GM12878 (cell line): Measurements from ENCODE around the gene FGD3. TPM values are rescaled to one million over a fixed set of nuclear protein-coding genes. Genes with fewer than 3 reads are reported as not detected.

Experiments used
- ATAC-seq: fragments of 200-7000 bp; cut with Tn5 transposase; 3 replicates; pipeline ENCODE4 v1.9.1; 2020; ENCODE audit warnings: mild to moderate bottlenecking, moderate library complexity
- BruUV-seq: library from RNA; stranded (reverse); fragments of 400-500 nt; replicated peaks from 2 replicates; lab custom pipeline; 2021; lab: Mats Ljungman, UMichigan
- CTCF ChIA-PET: fragments of 300-600 bp; sonication (Branson Sonifier 250); formaldehyde crosslinking; extraction: SDS; loops from one replicate; lab custom pipeline; 2021; ENCODE audit warnings: inconsistent platforms; lab: Yijun Ruan, JAX
- POLR2A ChIA-PET: fragments of 350-600 bp; formaldehyde crosslinking; extraction: SDS; loops from one replicate; lab custom pipeline; 2021; ENCODE audit warnings: inconsistent platforms; lab: Charles Lee
- RAD21 ChIA-PET: fragments of 300-600 bp; sonication (Branson Sonifier 250); formaldehyde crosslinking; loops from one replicate; lab custom pipeline; 2023; ENCODE audit warnings: antibody characterized with exemption; ENCODE audit not compliant: unreplicated experiment; lab: Charles Lee
- SMC1A ChIA-PET: fragments of 300-600 bp; sonication (Branson Sonifier 250); formaldehyde crosslinking; loops from one replicate; lab custom pipeline; 2023; ENCODE audit not compliant: unreplicated experiment, uncharacterized antibody; lab: Charles Lee
- DNase-seq: peaks from one replicate; pipeline ENCODE4 v3.0.0-alpha.2; 2011; ENCODE audit warnings: low read depth, low spot score
- FAIRE-seq: peaks from 3 replicates; lab custom pipeline; 2011; peaks lifted over from hg19 to GRCh38; lab: Jason Lieb, UNC
- H2AFZ ChIP-seq: 2 replicates; pipeline ENCODE4 v1.6.0; 2011; ENCODE audit warnings: low read depth, low read length, control low read depth; ENCODE audit not compliant: control insufficient read depth
- H3K27ac ChIP-seq: 2 replicates; pipeline ENCODE4 v1.5.1; 2011; ENCODE audit warnings: control low read depth; ENCODE audit not compliant: control insufficient read depth, insufficient read depth
- H3K27me3 ChIP-seq, 2 experiments: replicated peaks in 1 of 2; 2 replicates each; pipeline versions ENCODE4 v1.6.0 to v1.6.1; 2011; ENCODE audit warnings: low read length in 1 of 2; ENCODE audit not compliant: control insufficient read depth in 2 of 2, insufficient read depth in 2 of 2
- H3K36me3 ChIP-seq, 2 experiments: 2 replicates each; pipeline ENCODE4 v1.5.1; 2011; ENCODE audit warnings: low read length in 1 of 2; ENCODE audit not compliant: control insufficient read depth in 2 of 2, insufficient read depth in 2 of 2
- H3K4me1 ChIP-seq: 2 replicates; pipeline ENCODE4 v1.6.1; 2011; ENCODE audit warnings: mild to moderate bottlenecking, low read length, moderate library complexity, mixed read lengths; ENCODE audit not compliant: control insufficient read depth, insufficient read depth
- H3K4me2 ChIP-seq: 2 replicates; pipeline ENCODE4 v1.6.0; 2011; ENCODE audit warnings: control low read depth; ENCODE audit not compliant: control insufficient read depth, insufficient read depth
- H3K4me3 ChIP-seq: fragments of 200-600 bp; sonication (generic); 2 replicates; pipeline ENCODE4 v1.5.1; 2016
- H3K79me2 ChIP-seq: 2 replicates; pipeline ENCODE4 v1.6.0; 2011; ENCODE audit warnings: low read length; ENCODE audit not compliant: control insufficient read depth, insufficient read depth
- H3K9ac ChIP-seq: 2 replicates; pipeline ENCODE4 v1.8.0; 2011; ENCODE audit warnings: low read length, control low read depth, mixed read lengths; ENCODE audit not compliant: control insufficient read depth, insufficient read depth
- H3K9me3 ChIP-seq: replicated peaks from 3 replicates; pipeline ENCODE4 v1.5.1; 2011; ENCODE audit warnings: mild to moderate bottlenecking, low read length; ENCODE audit not compliant: control insufficient read depth, insufficient read depth
- H4K20me1 ChIP-seq: 2 replicates; pipeline ENCODE4 v1.6.0; 2011; ENCODE audit not compliant: control insufficient read depth, insufficient read depth
- CREB1 ChIP-seq: IDR thresholded peaks from 2 replicates; pipeline ENCODE4 v1.6.1; 2012; ENCODE audit warnings: low read depth, mild to moderate bottlenecking, inconsistent platforms
- GABPA ChIP-seq: IDR thresholded peaks from 2 replicates; pipeline ENCODE4 v1.6.1; 2014; ENCODE audit warnings: antibody characterized with exemption, low read depth, mild to moderate bottlenecking, inconsistent platforms
- KDM1A ChIP-seq: fragments of 200-600 bp; sonication (generic); IDR thresholded peaks from 2 replicates; pipeline ENCODE4 v1.6.1; 2016; ENCODE audit warnings: borderline replicate concordance
- KLF5 ChIP-seq: fragments of 450-650 bp; IDR thresholded peaks from 2 replicates; pipeline ENCODE4 v1.6.1; 2014; ENCODE audit warnings: mild to moderate bottlenecking; ENCODE audit not compliant: partially characterized antibody
- POLR2A ChIP-seq: IDR thresholded peaks from 2 replicates; pipeline ENCODE4 v1.6.1; 2011; ENCODE audit warnings: low read depth, mild to moderate bottlenecking, low read length
- POLR2AphosphoS2 ChIP-seq: IDR thresholded peaks from 2 replicates; pipeline ENCODE4 v1.6.1; 2011; ENCODE audit warnings: low read depth, mild to moderate bottlenecking, low read length, improper control_type of control experiment, moderate library complexity
- POLR2AphosphoS5 ChIP-seq: IDR thresholded peaks from 2 replicates; pipeline ENCODE4 v1.6.1; 2011; ENCODE audit warnings: mild to moderate bottlenecking, low read length, inconsistent platforms
- SIN3A ChIP-seq: IDR thresholded peaks from 2 replicates; pipeline ENCODE4 v1.6.1; 2012; ENCODE audit warnings: low read depth, low read length, improper control_type of control experiment
- SIX5 ChIP-seq: IDR thresholded peaks from 2 replicates; pipeline ENCODE4 v1.6.1; 2011; ENCODE audit warnings: mild to moderate bottlenecking, low read depth, low read length, moderate library complexity; ENCODE audit not compliant: severe bottlenecking
- TCF12 ChIP-seq: IDR thresholded peaks from 2 replicates; pipeline ENCODE4 v1.6.1; 2011; ENCODE audit warnings: low read depth, mild to moderate bottlenecking, low read length
- ZZZ3 ChIP-seq: IDR thresholded peaks from 2 replicates; pipeline ENCODE4 v1.6.1; 2011; ENCODE audit warnings: low read depth; ENCODE audit not compliant: control insufficient read depth, insufficient read length
- WGBS: methylation state at CpG from one replicate; pipeline ENCODE4 v1.1.6; 2016; ENCODE audit warnings: low lambda C conversion rate; ENCODE audit not compliant: insufficient replicate concordance, insufficient coverage; ENCODE audit errors: missing lambda C conversion rate; 5-methylcytosine and 5-hydroxymethylcytosine counted together
- in situ Hi-C: fragments of 300-500 bp; cut with MboI; formaldehyde crosslinking; loops from 9 replicates; pipeline ENCODE4 v1.14.3; 2018; ENCODE audit warnings: mixed read lengths
- intact Hi-C: fragments of 100-400 bp; cut with micrococcal nuclease; formaldehyde crosslinking; loops from one replicate; pipeline ENCODE4 v1.14.2; 2022; ENCODE audit not compliant: unreplicated experiment
- polyA plus RNA-seq, 11 experiments: library from polyadenylated mRNA; depleted of rRNA in 4 of 11; unstranded in 6 of 11; stranded (reverse) in 5 of 11; fragments of >200 nt; fragmentation: Nextera tagmentation in 4 of 11; fragmentation: Illumina TruSeq in 1 of 11; extraction: Ambion mirVana in 4 of 11; extraction: Trizol in 1 of 11; gene quantifications; 1 replicate in 1 of 11; 2 replicates in 10 of 11; pipeline versions ENCODE4 v1.2.1 to v1.2.3, GENCODE V29; 2011 to 2016; ENCODE audit warnings: inconsistent platforms in 2 of 11, missing spikeins in 2 of 11, low read depth in 1 of 11
- total RNA-seq, 4 experiments: library from RNA; depleted of rRNA in 3 of 4; stranded (reverse); fragments of >200 nt in 3 of 4; fragmentation: Illumina TruSeq in 1 of 4; extraction: Trizol in 1 of 4; gene quantifications; 2 replicates each; pipeline versions ENCODE4 v1.2.1 to v1.2.3, GENCODE V29; 2013 to 2021
- TF ChIP-seq, protein P1 (sequence below): fragments of 450-650 bp; IDR thresholded peaks from 2 replicates; pipeline ENCODE4 v1.6.1; 2016; ENCODE audit warnings: mild to moderate bottlenecking, moderate library complexity, borderline replicate concordance
- TF ChIP-seq, protein P2 (sequence below): fragments of 450-650 bp; IDR thresholded peaks from 2 replicates; pipeline ENCODE4 v1.6.1; 2014; ENCODE audit warnings: mild to moderate bottlenecking

FGD3 gene
- total and polyA plus RNA-seq, 10 of the 15 experiments (the other 5 are each of a cell fraction or from before 2014, with no cell fraction given): 0.26 to 18.1 (median 12.4) TPM

DNA sequence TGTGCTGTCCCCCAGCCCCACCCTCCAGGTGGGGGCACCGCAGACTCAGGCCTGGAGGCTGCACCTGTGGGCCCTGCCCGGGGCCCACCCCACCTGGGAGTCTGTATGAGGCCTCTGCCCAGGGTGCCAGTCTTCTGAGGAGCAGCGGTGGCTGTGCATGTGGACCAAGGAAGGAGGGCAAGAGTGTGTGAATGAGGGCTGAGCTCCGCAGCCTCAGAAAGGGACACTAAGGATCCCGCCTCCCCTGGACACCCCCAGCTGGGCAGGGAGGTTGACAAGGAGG is 19.1 kb downstream of the FGD3 start (continued):
- TF ChIP-seq, protein P1, sequence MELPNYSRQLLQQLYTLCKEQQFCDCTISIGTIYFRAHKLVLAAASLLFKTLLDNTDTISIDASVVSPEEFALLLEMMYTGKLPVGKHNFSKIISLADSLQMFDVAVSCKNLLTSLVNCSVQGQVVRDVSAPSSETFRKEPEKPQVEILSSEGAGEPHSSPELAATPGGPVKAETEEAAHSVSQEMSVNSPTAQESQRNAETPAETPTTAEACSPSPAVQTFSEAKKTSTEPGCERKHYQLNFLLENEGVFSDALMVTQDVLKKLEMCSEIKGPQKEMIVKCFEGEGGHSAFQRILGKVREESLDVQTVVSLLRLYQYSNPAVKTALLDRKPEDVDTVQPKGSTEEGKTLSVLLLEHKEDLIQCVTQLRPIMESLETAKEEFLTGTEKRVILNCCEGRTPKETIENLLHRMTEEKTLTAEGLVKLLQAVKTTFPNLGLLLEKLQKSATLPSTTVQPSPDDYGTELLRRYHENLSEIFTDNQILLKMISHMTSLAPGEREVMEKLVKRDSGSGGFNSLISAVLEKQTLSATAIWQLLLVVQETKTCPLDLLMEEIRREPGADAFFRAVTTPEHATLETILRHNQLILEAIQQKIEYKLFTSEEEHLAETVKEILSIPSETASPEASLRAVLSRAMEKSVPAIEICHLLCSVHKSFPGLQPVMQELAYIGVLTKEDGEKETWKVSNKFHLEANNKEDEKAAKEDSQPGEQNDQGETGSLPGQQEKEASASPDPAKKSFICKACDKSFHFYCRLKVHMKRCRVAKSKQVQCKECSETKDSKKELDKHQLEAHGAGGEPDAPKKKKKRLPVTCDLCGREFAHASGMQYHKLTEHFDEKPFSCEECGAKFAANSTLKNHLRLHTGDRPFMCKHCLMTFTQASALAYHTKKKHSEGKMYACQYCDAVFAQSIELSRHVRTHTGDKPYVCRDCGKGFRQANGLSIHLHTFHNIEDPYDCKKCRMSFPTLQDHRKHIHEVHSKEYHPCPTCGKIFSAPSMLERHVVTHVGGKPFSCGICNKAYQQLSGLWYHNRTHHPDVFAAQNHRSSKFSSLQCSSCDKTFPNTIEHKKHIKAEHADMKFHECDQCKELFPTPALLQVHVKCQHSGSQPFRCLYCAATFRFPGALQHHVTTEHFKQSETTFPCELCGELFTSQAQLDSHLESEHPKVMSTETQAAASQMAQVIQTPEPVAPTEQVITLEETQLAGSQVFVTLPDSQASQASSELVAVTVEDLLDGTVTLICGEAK: no peak
- TF ChIP-seq SIN3A (no peak), ZZZ3 (no peak), KDM1A (no peak), POLR2AphosphoS5 (no peak), KLF5 (no peak), SIX5 (no peak), POLR2AphosphoS2 (no peak), CREB1 (no peak), TCF12 (no peak)

DNA sequence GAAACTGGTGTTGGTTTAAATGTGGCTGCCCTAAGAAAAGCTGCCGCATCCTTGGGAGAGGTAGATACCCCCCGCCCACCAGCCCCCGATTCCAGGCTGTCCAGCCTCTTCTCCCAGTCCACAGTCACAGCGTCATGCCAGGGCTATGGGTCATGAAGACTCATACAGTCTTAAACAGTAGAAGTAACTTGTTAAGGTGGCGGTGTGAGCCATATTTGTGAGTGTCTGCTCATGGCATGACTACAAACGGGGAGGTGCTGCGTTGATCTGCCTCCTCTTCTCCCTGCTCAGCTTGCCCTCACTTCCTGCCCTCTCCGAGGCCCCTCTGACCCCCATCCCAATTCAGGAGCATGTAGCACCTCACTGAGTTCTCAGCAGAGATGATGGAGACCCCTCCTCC is 20.8 kb downstream of the FGD3 start:
- no peak for ATAC-seq
- ChIA-PET POLR2A (no interaction called here), SMC1A (interaction anchor here (0.9 to 1.1 kb wide), 2 partner anchors 35 to 92 kb away, joined by 3 read pairs; no protein-coding TSS in a partner anchor), RAD21 (no interaction called here), CTCF (no interaction called here)
- no peak overlapping the region for H3K9ac ChIP-seq
- no peak overlapping the region for H3K4me2 ChIP-seq
- peaks cover 31% of the 10 kb centered on the region for H3K79me2 ChIP-seq
- in situ Hi-C loops: no loop called here
- no peak overlapping the region for H2AFZ ChIP-seq
- no peak for FAIRE-seq
- TF ChIP-seq POLR2A: no peak
- TF ChIP-seq, protein P2, sequence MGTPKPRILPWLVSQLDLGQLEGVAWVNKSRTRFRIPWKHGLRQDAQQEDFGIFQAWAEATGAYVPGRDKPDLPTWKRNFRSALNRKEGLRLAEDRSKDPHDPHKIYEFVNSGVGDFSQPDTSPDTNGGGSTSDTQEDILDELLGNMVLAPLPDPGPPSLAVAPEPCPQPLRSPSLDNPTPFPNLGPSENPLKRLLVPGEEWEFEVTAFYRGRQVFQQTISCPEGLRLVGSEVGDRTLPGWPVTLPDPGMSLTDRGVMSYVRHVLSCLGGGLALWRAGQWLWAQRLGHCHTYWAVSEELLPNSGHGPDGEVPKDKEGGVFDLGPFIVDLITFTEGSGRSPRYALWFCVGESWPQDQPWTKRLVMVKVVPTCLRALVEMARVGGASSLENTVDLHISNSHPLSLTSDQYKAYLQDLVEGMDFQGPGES: no peak
- no peak for TF ChIP-seq GABPA
- intact Hi-C loops: no loop called here
- no TSS peak for BruUV-seq
- no peaks in the 10 kb centered on the region for H3K9me3 ChIP-seq
- DNase-seq: no peak
- H4K20me1 ChIP-seq: peaks cover 2% of the 10 kb centered on the region; the same call in 1 of the 2 replicates
- 97% methylated on average over 7 of the region's 8 CpGs for WGBS
- no peak overlapping the region for H3K27ac ChIP-seq
- H3K36me3 ChIP-seq: no peaks in the 10 kb centered on the region; a peak in 1 of 4 replicates
- peaks cover 30% of the 10 kb centered on the region for H3K4me1 ChIP-seq
- no peak overlapping the region for H3K4me3 ChIP-seq
- no peaks in the 10 kb centered on the region for H3K27me3 ChIP-seq
